Activated CD4-positive, alpha-beta T cell treated with anti-CD3 and anti-CD28 coated beads for 36 hours (primary cell): ENCODE measurements around the gene GASK1A. TPM values are rescaled to one million over a fixed set of nuclear protein-coding genes. Genes with fewer than 3 reads are reported as not detected.
A peak's percentile ranks its signal among the peaks of the same experiment; 100 is the strongest.

Experiments
- ATAC-seq: fragments of 200-7000 bp; cut with Tn5 transposase; one replicate; pipeline ENCODE4 v1.10.0; 2021; ENCODE audit warnings: mild to moderate bottlenecking, moderate library complexity
- CTCF ChIA-PET: fragments of 350-600 bp; sonication (Branson Sonifier 250); formaldehyde crosslinking; loops from one replicate; lab custom pipeline; 2021; ENCODE audit warnings: antibody characterized with exemption; lab: Charles Lee
- POLR2A ChIA-PET: fragments of 350-600 bp; sonication (Branson Sonifier 250); formaldehyde crosslinking; loops from one replicate; lab custom pipeline; 2021; ENCODE audit warnings: antibody characterized with exemption, inconsistent platforms; lab: Charles Lee
- DNase-seq: peaks from one replicate; pipeline ENCODE4 v3.0.0-alpha.2; 2020
- H3K27ac Mint-ChIP-seq: one replicate; pipeline ENCODE4 v1.8.0; 2021; ENCODE audit warnings: mixed read lengths
- H3K27me3 Mint-ChIP-seq: one replicate; pipeline ENCODE4 v1.8.0; 2021; ENCODE audit warnings: mixed read lengths
- H3K36me3 Mint-ChIP-seq: one replicate; pipeline ENCODE4 v1.8.0; 2021; ENCODE audit warnings: low read depth, mixed read lengths
- H3K4me1 Mint-ChIP-seq: one replicate; pipeline ENCODE4 v1.8.0; 2021; ENCODE audit warnings: mixed read lengths
- H3K4me3 Mint-ChIP-seq: one replicate; pipeline ENCODE4 v1.8.0; 2021; ENCODE audit warnings: mild to moderate bottlenecking, moderate library complexity, mixed read lengths
- H3K9me3 Mint-ChIP-seq: one replicate; pipeline ENCODE4 v1.8.0; 2021; ENCODE audit warnings: low read depth, mixed read lengths
- intact Hi-C, 2 experiments: fragments of 100-400 bp; cut with DNase I in 1 of 2; cut with micrococcal nuclease in 1 of 2; formaldehyde crosslinking; loops; one replicate each; pipeline versions ENCODE4 v1.14.2 to v1.15.1; 2022 to 2024; cut with DNase I, micrococcal nuclease
- total RNA-seq, 2 experiments: library from RNA; stranded (reverse); gene quantifications; one replicate each; pipeline ENCODE4 v1.2.3, GENCODE V29; 2021

GASK1A gene
- not detected for total RNA-seq

- Mint-ChIP-seq H3K27me3 (peaks cover 27% of the 10 kb centered on the region), H3K4me3 (peak within 1 kb of the TSS; percentile 62), H3K9me3 (peaks cover 15% of the 10 kb centered on the region), H3K36me3 (peaks cover 3% of the 10 kb centered on the region), H3K27ac (no peak within 1 kb of the TSS), H3K4me1 (peaks cover 6% of the 10 kb centered on the region)
- DNase-seq: peak; percentile 52
- ChIA-PET CTCF (interaction anchor here (1.2 to 2.6 kb wide), 2 partner anchors 12 to 18 kb away, joined by 3 to 7 read pairs; no protein-coding TSS in a partner anchor), POLR2A (no interaction called here)
- peak; percentile 78 for ATAC-seq
- intact Hi-C loops: no loop called here
These were observed at the start of gene GASK1A for GRCh38 chr3:42979044-42979972. Gene GASK1A, plus strand, starts transcription at chr3:42979311. Its CDS starts 332 bp downstream, at chr3:42979643.

- no peak overlapping the region for H3K27ac Mint-ChIP-seq
- H3K4me3 Mint-ChIP-seq: no peak overlapping the region
- H3K36me3 Mint-ChIP-seq: peaks cover 3% of the 10 kb centered on the region
- no peaks in the 10 kb centered on the region for H3K27me3 Mint-ChIP-seq
- POLR2A ChIA-PET: no interaction called here
- CTCF ChIA-PET: interaction anchor here (0.6 to 1.7 kb wide), 2 partner anchors 28 to 94 kb away, joined by 3 to 4 read pairs; no protein-coding TSS in a partner anchor
- no peak for ATAC-seq
- peaks cover 26% of the 10 kb centered on the region for H3K4me1 Mint-ChIP-seq
- intact Hi-C loops: no loop called here
- DNase-seq: no peak
- H3K9me3 Mint-ChIP-seq: no peaks in the 10 kb centered on the region
These were observed 45.0 kb upstream of the GASK1A start for GRCh38 chr3:42934111-42934510.

GRCh38 chr3:42934910-42935309 is 44.2 kb upstream of the GASK1A start:
- no peak for DNase-seq
- intact Hi-C loops: no loop called here
- Mint-ChIP-seq H3K4me1 (peaks cover 26% of the 10 kb centered on the region), H3K36me3 (peaks cover 3% of the 10 kb centered on the region), H3K27ac (no peak overlapping the region), H3K9me3 (peaks cover 2% of the 10 kb centered on the region), H3K27me3 (no peaks in the 10 kb centered on the region), H3K4me3 (no peak overlapping the region)
- no peak for ATAC-seq
- ChIA-PET POLR2A (no interaction called here), CTCF (interaction anchor here (0.8 to 1.7 kb wide), 2 partner anchors 17 to 27 kb away, joined by 3 to 4 read pairs; no protein-coding TSS in a partner anchor)

- POLR2A ChIA-PET: no interaction called here
- intact Hi-C loops: no loop called here
- DNase-seq (no peak), ATAC-seq (no peak)
- peaks cover 3% of the 10 kb centered on the region for H3K36me3 Mint-ChIP-seq
- CTCF ChIA-PET: interaction anchor here (0.8 to 1.7 kb wide), 2 partner anchors 18 to 26 kb away, joined by 3 to 4 read pairs; no protein-coding TSS in a partner anchor
- H3K4me1 Mint-ChIP-seq: peaks cover 26% of the 10 kb centered on the region
- peaks cover 2% of the 10 kb centered on the region for H3K9me3 Mint-ChIP-seq
- H3K4me3 Mint-ChIP-seq: no peak overlapping the region
- H3K27ac Mint-ChIP-seq: peak overlapping the region; percentile 7
- no peaks in the 10 kb centered on the region for H3K27me3 Mint-ChIP-seq
These were observed 43.6 kb upstream of the GASK1A start for GRCh38 chr3:42935472-42935871.

- DNase-seq (peak; percentile 16), ATAC-seq (no peak)
- intact Hi-C loops: no loop called here
- Mint-ChIP-seq H3K4me1 (peaks cover 26% of the 10 kb centered on the region), H3K4me3 (no peak overlapping the region), H3K9me3 (peaks cover 2% of the 10 kb centered on the region), H3K27ac (peak overlapping the region; percentile 7), H3K27me3 (no peaks in the 10 kb centered on the region), H3K36me3 (peaks cover 3% of the 10 kb centered on the region)
- CTCF ChIA-PET: interaction anchor here (0.5 kb wide), 1 partner anchor 64 kb away, joined by 4 read pairs; no protein-coding TSS in a partner anchor
- POLR2A ChIA-PET: no interaction called here
These were observed 42.7 kb upstream of the GASK1A start for GRCh38 chr3:42936157-42936981.

- H3K27ac Mint-ChIP-seq: no peak overlapping the region
- no peak overlapping the region for H3K4me3 Mint-ChIP-seq
- intact Hi-C loops: no loop called here
- DNase-seq (no peak), ATAC-seq (no peak)
- H3K36me3 Mint-ChIP-seq: peaks cover 3% of the 10 kb centered on the region
- H3K27me3 Mint-ChIP-seq: no peaks in the 10 kb centered on the region
- peaks cover 2% of the 10 kb centered on the region for H3K9me3 Mint-ChIP-seq
- ChIA-PET POLR2A (no interaction called here), CTCF (no interaction called here)
- H3K4me1 Mint-ChIP-seq: peaks cover 26% of the 10 kb centered on the region
These were observed 41.8 kb upstream of the GASK1A start for GRCh38 chr3:42937334-42937733.

- Mint-ChIP-seq H3K4me3 (no peak overlapping the region), H3K36me3 (no peaks in the 10 kb centered on the region), H3K27ac (no peak overlapping the region), H3K4me1 (peaks cover 2% of the 10 kb centered on the region), H3K27me3 (no peaks in the 10 kb centered on the region), H3K9me3 (peaks cover 2% of the 10 kb centered on the region)
- intact Hi-C loops: no loop called here
- POLR2A ChIA-PET: no interaction called here
- no peak for DNase-seq
- ATAC-seq: no peak
- CTCF ChIA-PET: interaction anchor here (1.4 kb wide), 1 partner anchor 19 kb away, joined by 5 read pairs; no protein-coding TSS in a partner anchor
These were observed 36.4 kb upstream of the GASK1A start for GRCh38 chr3:42942693-42943092.

GRCh38 chr3:42946050-42946449 is 33.1 kb upstream of the GASK1A start:
- POLR2A ChIA-PET: no interaction called here
- ATAC-seq: no peak
- H3K4me3 Mint-ChIP-seq: no peak overlapping the region
- H3K27me3 Mint-ChIP-seq: no peaks in the 10 kb centered on the region
- no peak for DNase-seq
- no peak overlapping the region for H3K27ac Mint-ChIP-seq
- intact Hi-C loops: no loop called here
- CTCF ChIA-PET: interaction anchor here (0.6 kb wide), 1 partner anchor 12 kb away, joined by 3 read pairs; no protein-coding TSS in a partner anchor
- H3K36me3 Mint-ChIP-seq: no peaks in the 10 kb centered on the region
- H3K9me3 Mint-ChIP-seq: no peaks in the 10 kb centered on the region
- H3K4me1 Mint-ChIP-seq: peaks cover 2% of the 10 kb centered on the region

- intact Hi-C loops: no loop called here
- DNase-seq (no peak), ATAC-seq (no peak)
- H3K36me3 Mint-ChIP-seq: no peaks in the 10 kb centered on the region
- no peak overlapping the region for H3K4me3 Mint-ChIP-seq
- H3K27me3 Mint-ChIP-seq: no peaks in the 10 kb centered on the region
- H3K4me1 Mint-ChIP-seq: no peaks in the 10 kb centered on the region
- CTCF ChIA-PET: no interaction called here
- POLR2A ChIA-PET: no interaction called here
- H3K27ac Mint-ChIP-seq: no peak overlapping the region
- no peaks in the 10 kb centered on the region for H3K9me3 Mint-ChIP-seq
These were observed 21.5 kb upstream of the GASK1A start for GRCh38 chr3:42957573-42957972.

- POLR2A ChIA-PET: no interaction called here
- intact Hi-C loops: loop anchor here (2.0 to 10.0 kb wide), 4 partner anchors 203 to 545 kb away; no protein-coding TSS in a partner anchor
- ATAC-seq (no peak), DNase-seq (no peak)
- Mint-ChIP-seq H3K9me3 (no peaks in the 10 kb centered on the region), H3K27ac (no peak overlapping the region), H3K4me1 (peaks cover 16% of the 10 kb centered on the region), H3K36me3 (no peaks in the 10 kb centered on the region), H3K27me3 (no peaks in the 10 kb centered on the region), H3K4me3 (no peak overlapping the region)
- CTCF ChIA-PET: interaction anchor here (3.5 kb wide), 1 partner anchor 111 kb away, joined by 18 read pairs; no protein-coding TSS in a partner anchor
These were observed 18.8 kb upstream of the GASK1A start for GRCh38 chr3:42960282-42960681.

GRCh38 chr3:42960786-42961185 is 18.3 kb upstream of the GASK1A start:
- no peak for ATAC-seq
- Mint-ChIP-seq H3K4me1 (peaks cover 20% of the 10 kb centered on the region), H3K27ac (no peak overlapping the region), H3K4me3 (no peak overlapping the region), H3K27me3 (no peaks in the 10 kb centered on the region), H3K9me3 (no peaks in the 10 kb centered on the region), H3K36me3 (no peaks in the 10 kb centered on the region)
- intact Hi-C loops: loop anchor here (1.0 to 10.0 kb wide), 5 partner anchors 111 to 544 kb away; no protein-coding TSS in a partner anchor
- POLR2A ChIA-PET: no interaction called here
- DNase-seq: no peak
- CTCF ChIA-PET: interaction anchor here (0.6 to 3.5 kb wide), 9 partner anchors 13 to 867 kb away, joined by 3 to 18 read pairs (median 7); no protein-coding TSS in a partner anchor
